H9 (cell line): Measurements from ENCODE around the gene FUT8. TPM values are rescaled to one million over a fixed set of nuclear protein-coding genes. Genes with fewer than 3 reads are reported as not detected.

ENCODE experiments used
- DNase-seq: peaks from one replicate; pipeline ENCODE4 v3.0.0-alpha.2; 2017
- H2AFZ ChIP-seq: one replicate; pipeline ENCODE4 v1.6.1; 2013; ENCODE audit warnings: mild to moderate bottlenecking, low read length, control low read depth, moderate library complexity
- H2AK5ac ChIP-seq: 2 replicates; pipeline ENCODE4 v1.6.1; 2013; ENCODE audit warnings: low read length, control low read depth, mixed read lengths; ENCODE audit not compliant: insufficient read length
- H2BK120ac ChIP-seq: one replicate; pipeline ENCODE4 v1.6.1; 2013; ENCODE audit warnings: low read depth, mild to moderate bottlenecking, low read length, control low read depth, inconsistent platforms; ENCODE audit not compliant: poor library complexity, severe bottlenecking
- H2BK12ac ChIP-seq: 2 replicates; pipeline ENCODE4 v1.6.1; 2013; ENCODE audit warnings: low read length, control low read depth, mixed read lengths, low read depth; ENCODE audit not compliant: insufficient read length
- H2BK15ac ChIP-seq: 2 replicates; pipeline ENCODE4 v1.6.1; 2013; ENCODE audit warnings: low read depth, low read length, control low read depth
- H2BK20ac ChIP-seq: one replicate; pipeline ENCODE4 v1.6.1; 2013; ENCODE audit warnings: low read depth, mild to moderate bottlenecking, low read length, control low read depth, inconsistent platforms; ENCODE audit not compliant: poor library complexity, severe bottlenecking
- H2BK5ac ChIP-seq: 2 replicates; pipeline ENCODE4 v1.6.1; 2013; ENCODE audit warnings: low read length, control low read depth, mixed read lengths; ENCODE audit not compliant: insufficient read length
- H3K14ac ChIP-seq: 2 replicates; pipeline ENCODE4 v1.6.1; 2013; ENCODE audit warnings: low read length, control low read depth; ENCODE audit not compliant: insufficient read depth
- H3K18ac ChIP-seq: 2 replicates; pipeline ENCODE4 v1.6.1; 2013; ENCODE audit warnings: low read depth, mild to moderate bottlenecking, mixed read lengths, low read length, control low read depth; ENCODE audit not compliant: insufficient read length
- H3K23ac ChIP-seq: 2 replicates; pipeline ENCODE4 v1.6.1; 2013; ENCODE audit warnings: low read length, control low read depth, mixed read lengths, low read depth; ENCODE audit not compliant: insufficient read length
- H3K23me2 ChIP-seq: 2 replicates; pipeline ENCODE4 v1.6.1; 2013; ENCODE audit warnings: low read depth, mild to moderate bottlenecking, mixed read lengths, low read length, control low read depth; ENCODE audit not compliant: insufficient read length, poor library complexity, severe bottlenecking
- H3K27ac ChIP-seq: 2 replicates; pipeline ENCODE4 v1.5.1; 2013; ENCODE audit warnings: low read length, control low read depth, mixed read lengths, low read depth; ENCODE audit not compliant: insufficient read length
- H3K27me3 ChIP-seq: 2 replicates; pipeline ENCODE4 v1.6.1; 2013; ENCODE audit warnings: low read length, control low read depth, inconsistent platforms; ENCODE audit not compliant: insufficient read depth
- H3K4ac ChIP-seq: 2 replicates; pipeline ENCODE4 v1.6.1; 2013; ENCODE audit warnings: low read depth, mild to moderate bottlenecking, control low read depth, inconsistent platforms, low read length, moderate library complexity
- H3K4me1 ChIP-seq: 2 replicates; pipeline ENCODE4 v1.6.1; 2013; ENCODE audit warnings: low read length, control low read depth, inconsistent platforms; ENCODE audit not compliant: insufficient read depth
- H3K4me2 ChIP-seq: 2 replicates; pipeline ENCODE4 v1.6.1; 2013; ENCODE audit warnings: low read length, control low read depth, mixed read lengths; ENCODE audit not compliant: insufficient read length, insufficient read depth
- H3K56ac ChIP-seq: 2 replicates; pipeline ENCODE4 v1.6.1; 2013; ENCODE audit warnings: low read depth, mild to moderate bottlenecking, mixed read lengths, low read length, control low read depth; ENCODE audit not compliant: insufficient read length
- H3K79me1 ChIP-seq: 2 replicates; pipeline ENCODE4 v1.6.1; 2013; ENCODE audit warnings: low read depth, mild to moderate bottlenecking, moderate library complexity, low read length, control low read depth, inconsistent platforms; ENCODE audit not compliant: insufficient read depth, poor library complexity, severe bottlenecking
- H3K79me2 ChIP-seq: 2 replicates; pipeline ENCODE4 v1.6.1; 2013; ENCODE audit warnings: low read length, control low read depth, inconsistent platforms; ENCODE audit not compliant: insufficient read depth
- H3K9ac ChIP-seq: 2 replicates; pipeline ENCODE4 v1.6.1; 2013; ENCODE audit warnings: low read length, control low read depth, mixed read lengths; ENCODE audit not compliant: insufficient read length; ENCODE audit errors: extremely low read depth
- H3K9me3 ChIP-seq: one replicate; pipeline ENCODE4 v1.6.1; 2013; ENCODE audit warnings: low read depth, low read length, inconsistent platforms; ENCODE audit not compliant: control insufficient read depth
- H3T11ph ChIP-seq: one replicate; pipeline ENCODE4 v1.6.1; 2013; ENCODE audit warnings: mild to moderate bottlenecking, low read length, control low read depth, inconsistent platforms
- H4K20me1 ChIP-seq: one replicate; pipeline ENCODE4 v1.6.1; 2013; ENCODE audit not compliant: control insufficient read depth, insufficient read length, insufficient read depth
- H4K5ac ChIP-seq: 2 replicates; pipeline ENCODE4 v1.6.1; 2013; ENCODE audit warnings: low read depth, mild to moderate bottlenecking, mixed read lengths, low read length, control low read depth; ENCODE audit not compliant: insufficient read length
- H4K8ac ChIP-seq: replicated peaks from 2 replicates; pipeline ENCODE4 v1.6.1; 2013; ENCODE audit warnings: low read length, control low read depth, mixed read lengths, low read depth; ENCODE audit not compliant: insufficient read length
- H4K91ac ChIP-seq: 2 replicates; pipeline ENCODE4 v1.6.1; 2013; ENCODE audit warnings: low read depth, mild to moderate bottlenecking, moderate library complexity, mixed read lengths, low read length, control low read depth; ENCODE audit not compliant: insufficient read length
- H3K27ac Mint-ChIP-seq, 3 experiments: 2 replicates in 2 of 3; 3 replicates in 1 of 3; pipeline ENCODE4 v1.8.0; 2020 to 2021; ENCODE audit warnings: mixed read lengths in 3 of 3, mild to moderate bottlenecking in 1 of 3, moderate library complexity in 1 of 3
- H3K27me3 Mint-ChIP-seq: 2 replicates; pipeline ENCODE4 v1.8.0; 2021; ENCODE audit warnings: low read depth, mild to moderate bottlenecking, moderate library complexity, mixed read lengths
- H3K36me3 Mint-ChIP-seq, 3 experiments: 2 replicates in 2 of 3; 3 replicates in 1 of 3; pipeline ENCODE4 v1.8.0; 2020 to 2021; ENCODE audit warnings: low read depth in 3 of 3, mixed read lengths in 3 of 3; ENCODE audit not compliant: insufficient read depth in 1 of 3
- H3K4me1 Mint-ChIP-seq, 2 experiments: 2 replicates each; pipeline ENCODE4 v1.8.0; 2020; ENCODE audit warnings: mixed read lengths in 2 of 2
- H3K4me3 Mint-ChIP-seq, 2 experiments: 2 replicates in 1 of 2; 3 replicates in 1 of 2; pipeline ENCODE4 v1.8.0; 2020 to 2021; ENCODE audit warnings: mild to moderate bottlenecking in 2 of 2, mixed read lengths in 2 of 2, moderate library complexity in 1 of 2
- H3K9me3 Mint-ChIP-seq, 2 experiments: 2 replicates in 1 of 2; 3 replicates in 1 of 2; pipeline ENCODE4 v1.8.0; 2020; ENCODE audit warnings: mild to moderate bottlenecking in 2 of 2, mixed read lengths in 2 of 2, moderate library complexity in 1 of 2
- WGBS: extraction: QIAGEN DNeasy Blood & Tissue Kit; methylation state at CpG from one replicate; pipeline ENCODE4 v1.1.7; 2013; ENCODE audit warnings: missing lambda C conversion rate, low lambda C conversion rate, mixed read lengths; ENCODE audit not compliant: insufficient read length; ENCODE audit errors: extremely low coverage; 5-methylcytosine and 5-hydroxymethylcytosine counted together
- total RNA-seq: library from RNA; stranded (reverse); gene quantifications from 2 replicates; pipeline ENCODE4 v1.2.1, GENCODE V29; 2021
- TF ChIP-seq, protein P1 (sequence below): fragments of 200-600 bp; sonication (generic); conservative IDR thresholded peaks from 3 replicates; pipeline ENCODE4 v1.8.0; 2021; ENCODE audit warnings: antibody characterized with exemption, mild to moderate bottlenecking

FUT8 gene
- total RNA-seq, 1 experiment from 2014 or later: 44.3 TPM

DNA sequence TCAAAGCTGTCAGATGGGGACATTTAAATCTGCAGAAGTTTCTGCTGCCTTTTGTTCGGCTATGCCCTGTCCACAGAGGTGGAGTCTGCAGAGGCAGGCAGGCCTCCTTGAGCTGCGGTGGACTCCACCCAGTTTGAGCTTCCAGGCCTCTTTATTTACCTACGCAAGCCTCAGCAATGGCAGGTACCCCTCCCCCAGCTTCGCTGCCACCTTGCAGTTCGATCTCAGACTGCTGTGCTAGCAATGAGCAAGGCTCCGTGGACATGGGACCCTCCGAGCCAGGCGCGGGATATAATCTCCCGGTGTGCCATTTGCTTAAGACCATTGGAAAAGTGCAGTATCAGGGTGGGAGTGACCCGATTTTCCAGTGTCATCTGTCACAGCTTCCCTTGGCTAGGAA, 115.5 kb downstream of the FUT8 start:
- Histone ChIP-seq H2BK15ac (no peak overlapping the region), H3T11ph (no peak overlapping the region), H3K14ac (no peak overlapping the region), H2AFZ (no peak overlapping the region), H3K79me1 (no peaks in the 10 kb centered on the region), H3K79me2 (no peaks in the 10 kb centered on the region), H3K4me2 (no peak overlapping the region), H3K9ac (no peak overlapping the region), H3K23me2 (no peaks in the 10 kb centered on the region), H3K4me1 (no peaks in the 10 kb centered on the region), H2BK5ac (no peak overlapping the region), H2AK5ac (no peak overlapping the region), H2BK120ac (no peak overlapping the region), H3K18ac (no peak overlapping the region), H2BK12ac (no peak overlapping the region), H3K27ac (no peak overlapping the region), H3K23ac (no peak overlapping the region), H3K27me3 (no peaks in the 10 kb centered on the region), H4K91ac (no peak overlapping the region), H2BK20ac (no peak overlapping the region), H4K5ac (no peak overlapping the region), H3K9me3 (no peaks in the 10 kb centered on the region), H3K56ac (no peak overlapping the region), H3K4ac (no peak overlapping the region), H4K8ac (no peak overlapping the region), H4K20me1 (no peaks in the 10 kb centered on the region)
- H3K4me3 Mint-ChIP-seq: no peak overlapping the region
- H3K4me1 Mint-ChIP-seq: no peaks in the 10 kb centered on the region
- no peak overlapping the region for H3K27ac Mint-ChIP-seq
- H3K36me3 Mint-ChIP-seq: peaks cover 17 to 47% (median 23%) of the 10 kb centered on the region in 3 experiments
- no peak for DNase-seq
- no peaks in the 10 kb centered on the region; the same call in 1 of the 2 replicates for H3K27me3 Mint-ChIP-seq
- WGBS: no CpG with 5 or more reads among the region's 11 CpGs
- peaks cover 44 to 47% of the 10 kb centered on the region in 2 experiments for H3K9me3 Mint-ChIP-seq
- TF ChIP-seq, protein P1, sequence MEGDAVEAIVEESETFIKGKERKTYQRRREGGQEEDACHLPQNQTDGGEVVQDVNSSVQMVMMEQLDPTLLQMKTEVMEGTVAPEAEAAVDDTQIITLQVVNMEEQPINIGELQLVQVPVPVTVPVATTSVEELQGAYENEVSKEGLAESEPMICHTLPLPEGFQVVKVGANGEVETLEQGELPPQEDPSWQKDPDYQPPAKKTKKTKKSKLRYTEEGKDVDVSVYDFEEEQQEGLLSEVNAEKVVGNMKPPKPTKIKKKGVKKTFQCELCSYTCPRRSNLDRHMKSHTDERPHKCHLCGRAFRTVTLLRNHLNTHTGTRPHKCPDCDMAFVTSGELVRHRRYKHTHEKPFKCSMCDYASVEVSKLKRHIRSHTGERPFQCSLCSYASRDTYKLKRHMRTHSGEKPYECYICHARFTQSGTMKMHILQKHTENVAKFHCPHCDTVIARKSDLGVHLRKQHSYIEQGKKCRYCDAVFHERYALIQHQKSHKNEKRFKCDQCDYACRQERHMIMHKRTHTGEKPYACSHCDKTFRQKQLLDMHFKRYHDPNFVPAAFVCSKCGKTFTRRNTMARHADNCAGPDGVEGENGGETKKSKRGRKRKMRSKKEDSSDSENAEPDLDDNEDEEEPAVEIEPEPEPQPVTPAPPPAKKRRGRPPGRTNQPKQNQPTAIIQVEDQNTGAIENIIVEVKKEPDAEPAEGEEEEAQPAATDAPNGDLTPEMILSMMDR: no peak
